Neural crest cell (in vitro differentiated cells): ENCODE results near the gene ABCA8. TPM values are rescaled to one million over a fixed set of nuclear protein-coding genes. Genes with fewer than 3 reads are reported as not detected.
"Not testable (repeated sequence)": the region's sequence is repeated elsewhere in the genome, so short reads cannot be mapped to it uniquely, and the experiment has no call there.

Source experiments
- DNase-seq: peaks from one replicate; pipeline ENCODE4 v3.0.0; 2021; ENCODE audit warnings: low read depth, mixed read lengths, low spot score
- H3K27ac Mint-ChIP-seq: one replicate; pipeline ENCODE4 v1.8.0; 2021; ENCODE audit warnings: mild to moderate bottlenecking, mixed read lengths; ENCODE audit not compliant: unreplicated experiment
- H3K27me3 Mint-ChIP-seq: 2 replicates; pipeline ENCODE4 v1.8.0; 2021; ENCODE audit warnings: low read depth, mild to moderate bottlenecking, mixed read lengths
- H3K36me3 Mint-ChIP-seq: 2 replicates; pipeline ENCODE4 v1.8.0; 2021; ENCODE audit warnings: low read depth, mild to moderate bottlenecking, mixed read lengths
- H3K4me1 Mint-ChIP-seq: 2 replicates; pipeline ENCODE4 v1.8.0; 2021; ENCODE audit warnings: mixed read lengths
- H3K4me3 Mint-ChIP-seq: one replicate; pipeline ENCODE4 v1.8.0; 2021; ENCODE audit warnings: mild to moderate bottlenecking, mixed read lengths
- H3K9me3 Mint-ChIP-seq: 2 replicates; pipeline ENCODE4 v1.8.0; 2021; ENCODE audit warnings: mixed read lengths
- CTCF ChIP-seq: fragments of 200-600 bp; sonication (generic); conservative IDR thresholded peaks from 2 replicates; pipeline ENCODE4 v1.5.0; 2021; ENCODE audit warnings: antibody characterized with exemption, mild to moderate bottlenecking
- long read RNA-seq: library from polyadenylated mRNA; unstranded; transcript quantifications from one replicate; pipeline ENCODE4 v2.0.0, GENCODE V29; 2020
- total RNA-seq: library from RNA; stranded (reverse); gene quantifications from 2 replicates; pipeline ENCODE4 v1.2.1, GENCODE V29; 2021

The ABCA8 gene
- total RNA-seq = 12.1 and 13.3 TPM in 2 replicates
- long read RNA-seq, partial matches to known transcripts = 14 of 17 reads
- long read RNA-seq, other reads (novel, unspliced or antisense) = 1 of 17 reads

- H3K4me3 Mint-ChIP-seq = peak within 1 kb of the TSS; percentile 27
- DNase-seq = no peak
- no peak for TF ChIP-seq CTCF
- peaks cover 3% of the 10 kb centered on the region for H3K9me3 Mint-ChIP-seq
- H3K4me1 Mint-ChIP-seq = peaks cover 10% of the 10 kb centered on the region
- H3K27ac Mint-ChIP-seq = no peak within 1 kb of the TSS
- no peaks in the 10 kb centered on the region for H3K27me3 Mint-ChIP-seq
- peaks cover 2% of the 10 kb centered on the region for H3K36me3 Mint-ChIP-seq
Measured at GRCh38 chr17:68955181-68955841, at the start of gene ABCA8. TSS of gene ABCA8 (minus strand) at chr17:68955392. CDS start at chr17:68942034, 13,358 bp downstream.

- H3K9me3 Mint-ChIP-seq = peaks cover 17% of the 10 kb centered on the region
- H3K27me3 Mint-ChIP-seq, H3K4me3 Mint-ChIP-seq, DNase-seq, H3K27ac Mint-ChIP-seq, H3K4me1 Mint-ChIP-seq: not testable (repeated sequence)
- peaks cover 13% of the 10 kb centered on the region for H3K36me3 Mint-ChIP-seq
Measured at GRCh38 chr17:69004759-69005158, 49.6 kb upstream of the ABCA8 start.

- H3K9me3 Mint-ChIP-seq, DNase-seq, H3K4me1 Mint-ChIP-seq, H3K4me3 Mint-ChIP-seq, H3K27ac Mint-ChIP-seq, H3K27me3 Mint-ChIP-seq, H3K36me3 Mint-ChIP-seq: not testable (repeated sequence)
Measured at GRCh38 chr17:68999743-69000142, 44.6 kb upstream of the ABCA8 start.

- H3K4me1 Mint-ChIP-seq = no peaks in the 10 kb centered on the region
- peaks cover 7% of the 10 kb centered on the region for H3K9me3 Mint-ChIP-seq
- no peak overlapping the region for H3K4me3 Mint-ChIP-seq
- no peak for TF ChIP-seq CTCF
- H3K36me3 Mint-ChIP-seq = no peaks in the 10 kb centered on the region
- H3K27ac Mint-ChIP-seq = no peak overlapping the region
- no peak for DNase-seq
- no peaks in the 10 kb centered on the region for H3K27me3 Mint-ChIP-seq
Measured at GRCh38 chr17:68993112-68993511, 37.9 kb upstream of the ABCA8 start.

GRCh38 chr17:68987966-68988365, 32.8 kb upstream of the ABCA8 start:
- Mint-ChIP-seq H3K9me3 (peaks cover 4% of the 10 kb centered on the region), H3K4me1 (no peaks in the 10 kb centered on the region), H3K27ac (no peak overlapping the region), H3K36me3 (no peaks in the 10 kb centered on the region), H3K4me3 (no peak overlapping the region), H3K27me3 (no peaks in the 10 kb centered on the region)
- no peak for TF ChIP-seq CTCF
- no peak for DNase-seq

GRCh38 chr17:68981288-68981687, 26.1 kb upstream of the ABCA8 start:
- no peak for DNase-seq
- H3K4me3 Mint-ChIP-seq = no peak overlapping the region
- H3K4me1 Mint-ChIP-seq = no peaks in the 10 kb centered on the region
- no peak for TF ChIP-seq CTCF
- no peaks in the 10 kb centered on the region for H3K27me3 Mint-ChIP-seq
- H3K9me3 Mint-ChIP-seq = peaks cover 10% of the 10 kb centered on the region
- peaks cover 6% of the 10 kb centered on the region for H3K36me3 Mint-ChIP-seq
- H3K27ac Mint-ChIP-seq = no peak overlapping the region
